ENCODE data around the gene MRM3. TPM values are rescaled to one million over a fixed set of nuclear protein-coding genes. Genes with fewer than 3 reads are reported as not detected.

Gene MRM3
- polyA plus RNA-seq, 1 experiment = 10.1 TPM

DNA sequence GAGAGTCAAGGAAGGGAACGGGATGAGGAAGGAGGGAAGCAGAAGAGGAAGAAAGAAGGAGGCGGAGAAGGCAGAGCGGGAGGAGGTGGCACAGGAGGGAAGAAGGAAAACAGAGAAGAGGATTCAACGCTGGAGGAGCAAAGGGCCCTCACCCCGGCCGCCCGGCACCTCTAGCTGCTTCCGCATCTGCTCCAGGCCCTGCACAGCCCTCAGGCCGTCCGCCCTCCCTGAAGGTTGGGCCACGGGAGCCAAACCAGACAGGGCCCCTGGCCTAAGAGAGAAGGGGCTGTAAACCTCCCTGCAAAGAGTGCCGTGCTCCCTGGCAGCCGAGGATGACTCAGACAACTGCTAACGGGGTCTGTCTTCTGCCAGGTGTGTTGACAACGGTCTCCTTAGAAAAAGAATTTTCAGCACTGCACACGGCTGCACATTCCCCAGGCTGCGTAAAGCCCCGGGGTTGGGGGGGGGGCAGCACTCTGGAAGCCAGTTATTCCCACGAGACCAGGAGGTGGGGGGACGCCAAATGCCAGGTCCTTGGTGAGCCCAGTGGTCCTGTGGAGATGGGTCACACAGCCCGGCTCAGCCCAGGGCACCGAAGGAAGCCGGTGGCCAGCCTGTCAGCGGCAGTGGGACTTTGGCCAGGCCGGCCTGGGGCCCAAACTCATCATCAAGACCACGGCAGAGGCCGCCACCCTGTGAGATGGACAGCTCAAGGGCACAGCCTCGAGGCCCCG lies 29.1 kb downstream of the MRM3 start:
- POLR2A ChIA-PET = no interaction called here
- no peak overlapping the region for H3K4me3 ChIP-seq (ENCODE audit: low read depth, low read length)
- CTCF ChIA-PET = interaction anchor here (1.2 kb wide), 1 partner anchor 170 kb away, joined by 3 read pairs; no protein-coding TSS in a partner anchor
- no peak for DNase-seq (ENCODE audit: low read depth)
- no peaks in the 10 kb centered on the region for H3K27me3 ChIP-seq (ENCODE audit: control insufficient read depth, insufficient read depth, low read length)
- peaks cover 27% of the 10 kb centered on the region for H3K36me3 ChIP-seq (ENCODE audit: control insufficient read depth, insufficient read depth, low read length)
- TF ChIP-seq, protein P1, sequence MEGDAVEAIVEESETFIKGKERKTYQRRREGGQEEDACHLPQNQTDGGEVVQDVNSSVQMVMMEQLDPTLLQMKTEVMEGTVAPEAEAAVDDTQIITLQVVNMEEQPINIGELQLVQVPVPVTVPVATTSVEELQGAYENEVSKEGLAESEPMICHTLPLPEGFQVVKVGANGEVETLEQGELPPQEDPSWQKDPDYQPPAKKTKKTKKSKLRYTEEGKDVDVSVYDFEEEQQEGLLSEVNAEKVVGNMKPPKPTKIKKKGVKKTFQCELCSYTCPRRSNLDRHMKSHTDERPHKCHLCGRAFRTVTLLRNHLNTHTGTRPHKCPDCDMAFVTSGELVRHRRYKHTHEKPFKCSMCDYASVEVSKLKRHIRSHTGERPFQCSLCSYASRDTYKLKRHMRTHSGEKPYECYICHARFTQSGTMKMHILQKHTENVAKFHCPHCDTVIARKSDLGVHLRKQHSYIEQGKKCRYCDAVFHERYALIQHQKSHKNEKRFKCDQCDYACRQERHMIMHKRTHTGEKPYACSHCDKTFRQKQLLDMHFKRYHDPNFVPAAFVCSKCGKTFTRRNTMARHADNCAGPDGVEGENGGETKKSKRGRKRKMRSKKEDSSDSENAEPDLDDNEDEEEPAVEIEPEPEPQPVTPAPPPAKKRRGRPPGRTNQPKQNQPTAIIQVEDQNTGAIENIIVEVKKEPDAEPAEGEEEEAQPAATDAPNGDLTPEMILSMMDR (IDR thresholded peaks at IDR 0.05; ENCODE audit: insufficient read depth, low read depth, low read length) = no peak

GRCh38 chr17:812638-813204 lies 30.6 kb downstream of the MRM3 start:
- ChIA-PET POLR2A (no interaction called here), CTCF (interaction anchor here (1.2 kb wide), 1 partner anchor 168 kb away, joined by 3 read pairs; no protein-coding TSS in a partner anchor)
- TF ChIP-seq, protein P1 (IDR thresholded peaks at IDR 0.05; ENCODE audit: insufficient read depth, low read depth, low read length) = no peak
- Histone ChIP-seq H3K27me3 (ENCODE audit: control insufficient read depth, insufficient read depth, low read length) (no peaks in the 10 kb centered on the region), H3K36me3 (ENCODE audit: control insufficient read depth, insufficient read depth, low read length) (peaks cover 31% of the 10 kb centered on the region), H3K4me3 (ENCODE audit: low read depth, low read length) (no peak overlapping the region)
- no peak for DNase-seq (ENCODE audit: low read depth)

- POLR2A ChIA-PET = no interaction called here
- TF ChIP-seq, protein P1 (IDR thresholded peaks at IDR 0.05; ENCODE audit: insufficient read depth, low read depth, low read length) = no peak
- Histone ChIP-seq H3K36me3 (ENCODE audit: control insufficient read depth, insufficient read depth, low read length) (peaks cover 30% of the 10 kb centered on the region), H3K27me3 (ENCODE audit: control insufficient read depth, insufficient read depth, low read length) (no peaks in the 10 kb centered on the region), H3K4me3 (ENCODE audit: low read depth, low read length) (no peak overlapping the region)
- CTCF ChIA-PET = no interaction called here
- DNase-seq (ENCODE audit: low read depth) = no peak
Measured at GRCh38 chr17:814371-814770, 32.2 kb downstream of the MRM3 start.

DNA sequence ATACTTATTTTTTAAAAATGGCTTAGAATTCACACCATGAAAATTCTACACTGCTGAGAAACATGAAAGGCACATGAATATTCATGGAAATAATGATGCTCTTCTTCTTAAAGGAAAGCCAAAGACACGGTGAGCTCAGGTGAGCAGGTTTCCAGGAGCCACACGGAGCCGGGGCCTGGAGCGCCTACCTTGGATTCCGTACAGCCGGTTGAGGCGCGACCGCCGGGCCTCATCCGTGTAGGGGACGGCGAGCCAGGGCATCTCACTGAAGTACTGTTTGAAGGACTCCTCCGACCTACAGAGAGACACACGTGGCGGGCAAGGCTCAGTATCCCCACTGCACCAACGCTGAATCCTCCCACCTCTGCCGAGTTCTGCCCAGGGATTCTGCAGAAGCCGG lies 37.1 kb downstream of the MRM3 start:
- POLR2A ChIA-PET = no interaction called here
- no peak for DNase-seq (ENCODE audit: low read depth)
- TF ChIP-seq, protein P1 (IDR thresholded peaks at IDR 0.05; ENCODE audit: insufficient read depth, low read depth, low read length) = no peak
- Histone ChIP-seq H3K36me3 (ENCODE audit: control insufficient read depth, insufficient read depth, low read length) (peaks cover 37% of the 10 kb centered on the region), H3K27me3 (ENCODE audit: control insufficient read depth, insufficient read depth, low read length) (no peaks in the 10 kb centered on the region), H3K4me3 (ENCODE audit: low read depth, low read length) (no peak overlapping the region)
- CTCF ChIA-PET = interaction anchor here (0.7 kb wide), 1 partner anchor 23 kb away, joined by 3 read pairs; no protein-coding TSS in a partner anchor

DNA sequence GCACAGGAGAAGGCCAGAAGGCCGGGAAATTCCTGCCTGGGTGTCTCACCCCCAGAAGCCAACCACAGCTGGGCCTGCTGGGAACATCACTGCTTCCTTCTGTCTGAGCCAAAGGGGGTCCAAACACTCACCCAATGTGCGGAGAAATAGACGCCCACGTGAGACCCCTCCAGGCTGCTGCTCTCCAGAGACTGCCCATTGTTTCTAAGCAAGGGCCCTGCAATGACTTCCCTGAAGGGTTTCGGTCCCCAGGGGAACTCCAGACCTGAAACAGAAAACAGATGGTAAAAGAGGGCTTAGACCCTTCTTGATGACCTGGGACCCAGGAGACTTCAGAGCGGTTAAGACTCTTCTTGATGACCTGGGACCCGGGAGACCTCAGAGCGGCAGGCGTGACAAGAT lies 41.3 kb downstream of the MRM3 start:
- H3K36me3 ChIP-seq (ENCODE audit: control insufficient read depth, insufficient read depth, low read length) = peaks cover 27% of the 10 kb centered on the region
- CTCF ChIA-PET = no interaction called here
- no peak overlapping the region for H3K4me3 ChIP-seq (ENCODE audit: low read depth, low read length)
- POLR2A ChIA-PET = no interaction called here
- H3K27me3 ChIP-seq (ENCODE audit: control insufficient read depth, insufficient read depth, low read length) = no peaks in the 10 kb centered on the region
- DNase-seq (ENCODE audit: low read depth) = no peak
- TF ChIP-seq, protein P1 (IDR thresholded peaks at IDR 0.05; ENCODE audit: insufficient read depth, low read depth, low read length) = no peak

All from BJ (cell line).